HG03521 (cell line): Measurements from ENCODE around the gene TRIM2.

Source experiments
- ATAC-seq: cut with Tn5 transposase; IDR thresholded peaks from one replicate; pipeline ENCODE4 v1.9.1; 2021; ENCODE audit warnings: mild to moderate bottlenecking, moderate library complexity; ENCODE audit not compliant: unreplicated experiment

Gene TRIM2

GRCh38 chr4:153366486-153366885 lies 162.2 kb downstream of the TRIM2 start:
- ATAC-seq = no peak

- ATAC-seq = no peak
These were observed 162.8 kb downstream of the TRIM2 start for GRCh38 chr4:153367092-153367491.

DNA sequence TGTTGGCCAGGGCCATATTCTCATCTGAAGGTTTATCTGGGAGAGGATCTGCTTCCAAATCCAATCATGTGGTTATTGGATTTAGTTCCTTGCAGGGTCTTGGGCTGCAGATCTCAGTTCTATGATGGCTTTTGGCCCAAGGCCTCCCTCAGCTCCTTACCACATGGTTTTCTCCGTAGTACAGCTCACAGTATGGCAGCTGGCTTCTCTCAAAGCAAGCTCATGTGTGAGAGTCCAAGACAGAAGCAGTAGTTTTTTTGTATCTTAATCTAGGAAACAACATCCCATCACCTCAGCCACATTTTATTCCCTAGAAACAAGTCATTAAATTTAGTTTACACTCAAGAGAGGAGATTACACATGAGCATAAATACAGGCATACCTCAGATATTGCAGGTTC lies 164.8 kb downstream of the TRIM2 start:
- no peak for ATAC-seq

DNA sequence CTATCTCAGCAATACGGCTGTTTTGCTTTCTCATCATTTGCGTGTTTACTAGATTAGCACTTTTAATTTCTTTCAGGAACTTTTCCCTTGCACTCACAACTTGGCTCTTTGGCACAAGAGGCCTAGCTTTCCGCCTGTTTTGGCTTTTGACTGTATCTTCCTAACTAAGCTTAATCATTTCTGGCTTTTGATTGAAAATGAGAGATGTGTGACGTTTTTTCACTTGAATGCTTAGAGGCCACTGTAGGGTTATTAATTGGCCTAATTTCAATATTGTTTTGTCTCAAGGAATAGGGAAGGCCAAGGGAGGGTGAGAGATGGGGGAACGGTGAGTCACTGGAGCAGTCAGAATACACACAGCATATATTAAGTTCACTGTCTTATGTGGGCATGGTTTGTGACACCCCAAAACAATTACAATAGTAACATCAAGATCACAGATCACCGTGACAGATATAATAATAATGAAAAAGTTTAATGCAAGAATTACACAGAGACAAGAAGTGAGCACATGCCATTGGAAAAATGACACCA lies 167.5 kb downstream of the TRIM2 start:
- ATAC-seq = no peak

- ATAC-seq = no peak
These were observed 168.8 kb downstream of the TRIM2 start for GRCh38 chr4:153372967-153373562.

- no peak for ATAC-seq
These were observed 170.2 kb downstream of the TRIM2 start for GRCh38 chr4:153374442-153374841.

DNA sequence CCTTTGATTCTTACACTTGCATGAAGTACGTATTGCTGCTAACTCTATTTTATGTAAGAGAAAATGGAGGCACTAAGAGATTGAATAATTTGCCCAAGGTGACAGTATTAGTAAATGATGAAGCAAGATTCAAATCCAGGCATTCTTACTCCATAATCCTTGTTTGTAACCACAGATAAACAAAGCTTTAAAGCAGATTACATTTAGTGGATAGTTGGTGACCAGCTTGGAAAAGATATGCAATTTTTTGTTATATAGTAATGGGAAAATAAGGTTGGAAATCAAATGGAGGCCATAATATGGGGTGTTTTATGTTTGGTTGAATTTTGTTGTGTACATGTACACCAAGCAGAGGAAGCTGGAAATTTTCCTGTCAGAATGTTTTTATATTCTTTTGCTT lies 171.1 kb downstream of the TRIM2 start:
- no peak for ATAC-seq

DNA sequence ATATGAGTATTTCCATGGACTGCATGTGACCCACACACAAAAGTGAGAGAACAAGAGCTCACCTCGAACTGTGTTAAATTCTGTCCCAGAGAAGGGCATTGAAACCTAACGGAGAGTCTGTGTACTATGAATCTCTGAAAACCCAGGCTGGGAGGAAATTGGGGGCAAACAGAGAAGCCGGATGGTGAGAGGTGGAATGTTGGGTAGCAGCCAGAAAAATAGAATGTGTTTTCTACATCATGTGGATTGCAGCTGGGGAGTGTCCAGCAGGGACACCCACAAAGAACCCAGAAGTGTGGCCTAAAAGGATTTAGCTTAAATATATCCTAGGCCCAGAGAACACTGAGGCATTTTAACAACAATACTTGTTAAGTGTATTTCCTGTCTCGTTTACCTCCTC lies 178.9 kb downstream of the TRIM2 start:
- ATAC-seq = no peak

DNA sequence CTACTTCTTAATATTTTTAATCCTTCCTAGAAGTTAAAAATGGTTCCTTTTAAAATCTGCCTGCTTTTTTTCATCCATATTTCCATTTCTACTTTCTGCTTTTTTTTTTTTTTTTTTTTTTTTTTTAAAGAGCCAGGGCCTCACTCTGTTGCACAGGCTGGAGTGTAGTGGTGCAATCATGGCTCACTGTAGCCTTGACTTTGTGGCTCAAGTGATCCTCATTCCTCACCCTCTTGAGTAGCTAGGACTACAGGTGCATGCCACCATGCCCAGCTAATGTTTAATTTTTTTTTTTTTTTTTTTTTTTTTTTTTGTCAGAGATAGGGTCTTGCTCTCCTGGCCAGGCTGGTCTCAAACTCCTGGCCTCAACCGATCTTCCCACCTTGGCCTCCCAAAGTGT lies 179.9 kb downstream of the TRIM2 start:
- no peak for ATAC-seq

DNA sequence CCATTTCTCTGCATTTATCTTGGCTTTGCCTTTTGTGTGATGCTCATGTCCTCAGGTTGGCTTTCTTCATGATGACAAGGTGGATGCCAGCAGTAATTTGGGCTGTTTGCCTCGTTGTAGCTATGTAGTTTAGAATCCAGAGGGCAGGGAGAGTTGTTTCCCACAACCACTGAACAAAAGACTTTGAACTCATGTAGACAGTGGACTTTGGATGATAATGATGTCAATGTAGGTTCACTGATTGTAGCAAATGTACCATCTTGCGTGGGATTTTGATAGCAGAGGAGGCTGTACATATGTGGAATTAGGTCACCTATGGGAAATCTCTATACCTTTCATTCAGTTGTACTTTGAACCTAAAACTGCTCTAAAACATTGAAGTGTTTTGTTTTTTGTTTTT lies 181.5 kb downstream of the TRIM2 start:
- ATAC-seq = no peak

DNA sequence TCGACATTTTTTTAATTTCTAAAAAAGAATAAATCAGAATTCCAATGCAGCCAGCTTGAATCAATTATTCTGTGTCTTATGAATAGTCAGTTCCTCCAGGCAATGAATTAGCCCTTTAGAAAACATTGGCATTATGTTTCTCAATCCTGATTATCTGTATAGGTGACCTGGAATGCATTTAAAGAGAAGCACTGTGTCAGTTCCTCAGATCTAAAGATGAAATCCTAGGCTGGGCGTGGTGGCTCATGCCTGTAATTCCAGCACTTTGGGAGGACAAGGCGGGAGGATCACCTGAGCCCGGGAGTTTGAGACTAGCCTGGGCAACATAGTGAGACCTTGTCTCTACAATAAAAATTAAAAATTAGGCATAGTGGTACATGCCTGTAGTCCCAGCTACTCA lies 183.7 kb downstream of the TRIM2 start:
- no peak for ATAC-seq
